NT2/D1 (cell line): Measurements from ENCODE around the gene TMEM255B.

Experiments used
- SUZ12 ChIP-seq: IDR thresholded peaks from 2 replicates; pipeline ENCODE4 v1.6.1; 2011; ENCODE audit not compliant: insufficient read length, insufficient read depth; ENCODE audit errors: extremely low read depth
- YY1 ChIP-seq: IDR thresholded peaks from 2 replicates; pipeline ENCODE4 v1.6.1; 2011; ENCODE audit not compliant: insufficient read length, insufficient read depth
- ZNF274 ChIP-seq: IDR thresholded peaks from 2 replicates; pipeline ENCODE4 v1.6.1; 2011; ENCODE audit warnings: mild to moderate bottlenecking, low read depth, low read length

DNA sequence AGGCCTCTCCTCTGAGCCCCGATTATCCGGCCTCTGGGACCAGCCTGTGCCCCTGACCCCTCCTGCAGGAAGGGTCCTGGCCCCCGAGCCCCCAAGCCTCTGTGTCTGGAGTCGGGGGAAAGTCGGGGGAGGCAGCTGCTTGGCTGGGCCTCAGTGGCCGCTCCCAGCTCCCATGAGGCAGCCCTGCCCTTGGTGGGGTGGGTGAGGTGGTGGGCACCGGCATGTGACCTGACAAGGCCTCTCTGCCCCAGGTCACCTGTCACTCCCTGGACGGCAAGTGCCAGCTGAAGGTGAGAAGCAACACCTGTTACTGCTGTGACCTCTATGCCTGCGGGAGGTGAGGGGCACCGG lies 41.5 kb downstream of the TMEM255B start:
- no peak for TF ChIP-seq YY1
- TF ChIP-seq SUZ12: no peak
- no peak for TF ChIP-seq ZNF274
